Mesothelial cell of epicardium (in vitro differentiated cells): ENCODE data around the gene CES3. TPM values are rescaled to one million over a fixed set of nuclear protein-coding genes. Genes with fewer than 3 reads are reported as not detected.
"Not testable (repeated sequence)": the region's sequence is repeated elsewhere in the genome, so short reads cannot be mapped to it uniquely, and the experiment has no call there.

ENCODE experiments used
- DNase-seq, 2 experiments: peaks; one replicate each; pipeline ENCODE4 v3.0.0; 2021; ENCODE audit warnings: low spot score in 2 of 2; ENCODE audit not compliant: unreplicated experiment in 2 of 2
- H3K27ac Mint-ChIP-seq: 2 replicates; pipeline ENCODE4 v1.8.0; 2021; ENCODE audit warnings: mixed read lengths
- H3K27me3 Mint-ChIP-seq: 2 replicates; pipeline ENCODE4 v1.8.0; 2021; ENCODE audit warnings: low read depth, mixed read lengths
- H3K36me3 Mint-ChIP-seq: 2 replicates; pipeline ENCODE4 v1.8.0; 2021; ENCODE audit warnings: mixed read lengths
- H3K4me1 Mint-ChIP-seq: 2 replicates; pipeline ENCODE4 v1.8.0; 2021; ENCODE audit warnings: mixed read lengths
- H3K4me3 Mint-ChIP-seq: 2 replicates; pipeline ENCODE4 v1.8.0; 2021; ENCODE audit warnings: mild to moderate bottlenecking, moderate library complexity, mixed read lengths
- H3K9me3 Mint-ChIP-seq: 2 replicates; pipeline ENCODE4 v1.8.0; 2021; ENCODE audit warnings: mixed read lengths
- CTCF ChIP-seq: fragments of 200-600 bp; sonication (generic); IDR thresholded peaks from one replicate; pipeline ENCODE4 v1.5.0; 2021; ENCODE audit warnings: antibody characterized with exemption; ENCODE audit not compliant: unreplicated experiment
- total RNA-seq: library from RNA; stranded (reverse); gene quantifications from 3 replicates; pipeline ENCODE4 v1.2.1, GENCODE V29; 2021

Gene CES3
- total RNA-seq, 1 donor from 2014 or later = 5.1 TPM

GRCh38 chr16:66950971-66951790 is 9.9 kb upstream of the CES3 start:
- Mint-ChIP-seq H3K9me3 (peaks cover 8% of the 10 kb centered on the region), H3K36me3 (no peaks in the 10 kb centered on the region), H3K27me3 (peaks cover 7% of the 10 kb centered on the region), H3K4me1 (peaks cover 14% of the 10 kb centered on the region), H3K4me3 (no peak overlapping the region), H3K27ac (no peak overlapping the region)
- DNase-seq = no peak
- no peak for TF ChIP-seq CTCF

- no peak for TF ChIP-seq CTCF
- H3K27me3 Mint-ChIP-seq = peaks cover 8% of the 10 kb centered on the region
- no peaks in the 10 kb centered on the region for H3K36me3 Mint-ChIP-seq
- H3K4me1 Mint-ChIP-seq = peaks cover 16% of the 10 kb centered on the region
- H3K9me3 Mint-ChIP-seq = peaks cover 8% of the 10 kb centered on the region
- no peak overlapping the region for H3K4me3 Mint-ChIP-seq
- no peak for DNase-seq
- H3K27ac Mint-ChIP-seq = no peak overlapping the region
Observed at GRCh38 chr16:66952430-66953110, 8.5 kb upstream of the CES3 start.

GRCh38 chr16:66953462-66954096 is 7.5 kb upstream of the CES3 start:
- DNase-seq = no peak
- peaks cover 16% of the 10 kb centered on the region for H3K4me1 Mint-ChIP-seq
- no peak overlapping the region for H3K27ac Mint-ChIP-seq
- H3K4me3 Mint-ChIP-seq = no peak overlapping the region
- H3K36me3 Mint-ChIP-seq = no peaks in the 10 kb centered on the region
- TF ChIP-seq CTCF = no peak
- peaks cover 17% of the 10 kb centered on the region for H3K27me3 Mint-ChIP-seq
- peaks cover 8% of the 10 kb centered on the region for H3K9me3 Mint-ChIP-seq

- no peak overlapping the region for H3K4me3 Mint-ChIP-seq
- peaks cover 22% of the 10 kb centered on the region for H3K27me3 Mint-ChIP-seq
- H3K27ac Mint-ChIP-seq = no peak overlapping the region
- peaks cover 8% of the 10 kb centered on the region for H3K9me3 Mint-ChIP-seq
- H3K36me3 Mint-ChIP-seq = no peaks in the 10 kb centered on the region
- peak; percentile 85 for TF ChIP-seq CTCF
- DNase-seq = peak in 1 of 2 experiments; percentile 83
- H3K4me1 Mint-ChIP-seq = peaks cover 16% of the 10 kb centered on the region
Observed at GRCh38 chr16:66954097-66954659, 6.9 kb upstream of the CES3 start.

- not testable (repeated sequence) for DNase-seq, H3K4me3 Mint-ChIP-seq, H3K9me3 Mint-ChIP-seq, H3K36me3 Mint-ChIP-seq
- Mint-ChIP-seq H3K27ac (peak overlapping the region; percentile 71), H3K4me1 (peaks cover 16% of the 10 kb centered on the region), H3K27me3 (peaks cover 17% of the 10 kb centered on the region)
Observed at GRCh38 chr16:66955363-66956153, 5.5 kb upstream of the CES3 start.

- not testable (repeated sequence) for H3K4me3 Mint-ChIP-seq, H3K36me3 Mint-ChIP-seq, DNase-seq, H3K9me3 Mint-ChIP-seq
- Mint-ChIP-seq H3K27ac (peak overlapping the region; percentile 71), H3K27me3 (peaks cover 17% of the 10 kb centered on the region), H3K4me1 (peaks cover 17% of the 10 kb centered on the region)
Observed at GRCh38 chr16:66956154-66956457, 5.0 kb upstream of the CES3 start.
